Breast epithelium (tissue), 3 donors: ENCODE results near the gene ATP8B4.

ENCODE experiments used
- POLR2A ChIP-seq: fragments of 450-650 bp; IDR thresholded peaks from one replicate; pipeline ENCODE4 v1.6.1; 2016; ENCODE audit warnings: antibody characterized with exemption, mild to moderate bottlenecking, moderate library complexity
- TF ChIP-seq, protein P1 (sequence below), 3 donors: fragments of 450-650 bp; IDR thresholded peaks; one replicate each; pipeline ENCODE4 v1.5.1; 2016 to 2017; ENCODE audit warnings: antibody characterized with exemption in 3 of 3, mild to moderate bottlenecking in 3 of 3, moderate library complexity in 3 of 3

DNA sequence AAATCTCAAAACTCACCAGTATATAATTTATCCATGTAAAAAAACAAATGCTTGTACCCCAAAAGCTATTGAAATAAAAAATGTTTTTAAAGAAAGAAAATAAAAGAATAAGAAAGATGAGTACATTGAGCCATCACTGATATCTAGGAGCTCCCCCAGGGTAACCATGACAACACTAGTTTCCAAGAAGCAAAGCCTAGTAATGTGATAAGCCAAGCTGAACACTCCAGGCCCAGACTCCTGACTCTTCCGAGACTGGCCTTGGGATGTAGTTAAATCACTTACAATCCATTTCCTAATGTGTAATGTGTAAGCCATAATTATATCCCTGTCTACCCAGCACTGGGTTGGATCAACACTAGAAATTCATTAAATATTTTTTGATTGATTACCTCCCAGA lies 21.1 kb upstream of the ATP8B4 start:
- TF ChIP-seq, protein P1, sequence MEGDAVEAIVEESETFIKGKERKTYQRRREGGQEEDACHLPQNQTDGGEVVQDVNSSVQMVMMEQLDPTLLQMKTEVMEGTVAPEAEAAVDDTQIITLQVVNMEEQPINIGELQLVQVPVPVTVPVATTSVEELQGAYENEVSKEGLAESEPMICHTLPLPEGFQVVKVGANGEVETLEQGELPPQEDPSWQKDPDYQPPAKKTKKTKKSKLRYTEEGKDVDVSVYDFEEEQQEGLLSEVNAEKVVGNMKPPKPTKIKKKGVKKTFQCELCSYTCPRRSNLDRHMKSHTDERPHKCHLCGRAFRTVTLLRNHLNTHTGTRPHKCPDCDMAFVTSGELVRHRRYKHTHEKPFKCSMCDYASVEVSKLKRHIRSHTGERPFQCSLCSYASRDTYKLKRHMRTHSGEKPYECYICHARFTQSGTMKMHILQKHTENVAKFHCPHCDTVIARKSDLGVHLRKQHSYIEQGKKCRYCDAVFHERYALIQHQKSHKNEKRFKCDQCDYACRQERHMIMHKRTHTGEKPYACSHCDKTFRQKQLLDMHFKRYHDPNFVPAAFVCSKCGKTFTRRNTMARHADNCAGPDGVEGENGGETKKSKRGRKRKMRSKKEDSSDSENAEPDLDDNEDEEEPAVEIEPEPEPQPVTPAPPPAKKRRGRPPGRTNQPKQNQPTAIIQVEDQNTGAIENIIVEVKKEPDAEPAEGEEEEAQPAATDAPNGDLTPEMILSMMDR (IDR thresholded peaks at IDR 0.05) = no peak
- TF ChIP-seq POLR2A = no peak
